ENCODE measurements around the gene GOLGA6A. TPM values are rescaled to one million over a fixed set of nuclear protein-coding genes. Genes with fewer than 3 reads are reported as not detected.
"Not testable (repeated sequence)": the region's sequence is repeated elsewhere in the genome, so short reads cannot be mapped to it uniquely, and the experiment has no call there.

GOLGA6A gene
- total RNA-seq = under 0.01 TPM

DNA sequence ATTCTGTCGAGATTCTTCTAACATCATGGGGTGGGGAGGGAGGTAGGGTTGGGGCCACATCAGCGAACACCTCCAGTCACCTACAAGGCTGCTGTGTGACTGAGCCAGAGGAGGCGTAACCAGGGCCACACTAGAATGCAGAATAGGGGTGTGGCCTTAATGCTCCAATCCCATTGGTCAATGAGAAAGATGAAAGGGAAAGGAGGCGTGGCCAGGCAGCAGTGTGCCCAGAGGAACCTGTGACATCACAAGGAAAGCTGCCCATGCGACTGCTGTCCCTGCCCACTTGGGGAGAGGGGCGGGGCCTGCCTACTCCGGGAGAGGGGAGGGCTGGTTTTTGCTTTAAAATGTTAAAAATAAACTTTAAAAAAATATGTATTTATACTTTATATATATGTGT is at the start of gene GOLGA6A:
TSS of gene GOLGA6A (minus strand) at position 101 of the 400 bp plus-strand sequence. CDS start at position 60, 41 bp downstream.
- FAIRE-seq; DNase-seq (ENCODE audit: low spot score in 2 of 2): not testable (repeated sequence)

GRCh38 chr15:74131628-74132413 is 49.5 kb upstream of the GOLGA6A start:
- DNase-seq (ENCODE audit: low spot score in 2 of 2) (no peak), FAIRE-seq (no peak)

DNA sequence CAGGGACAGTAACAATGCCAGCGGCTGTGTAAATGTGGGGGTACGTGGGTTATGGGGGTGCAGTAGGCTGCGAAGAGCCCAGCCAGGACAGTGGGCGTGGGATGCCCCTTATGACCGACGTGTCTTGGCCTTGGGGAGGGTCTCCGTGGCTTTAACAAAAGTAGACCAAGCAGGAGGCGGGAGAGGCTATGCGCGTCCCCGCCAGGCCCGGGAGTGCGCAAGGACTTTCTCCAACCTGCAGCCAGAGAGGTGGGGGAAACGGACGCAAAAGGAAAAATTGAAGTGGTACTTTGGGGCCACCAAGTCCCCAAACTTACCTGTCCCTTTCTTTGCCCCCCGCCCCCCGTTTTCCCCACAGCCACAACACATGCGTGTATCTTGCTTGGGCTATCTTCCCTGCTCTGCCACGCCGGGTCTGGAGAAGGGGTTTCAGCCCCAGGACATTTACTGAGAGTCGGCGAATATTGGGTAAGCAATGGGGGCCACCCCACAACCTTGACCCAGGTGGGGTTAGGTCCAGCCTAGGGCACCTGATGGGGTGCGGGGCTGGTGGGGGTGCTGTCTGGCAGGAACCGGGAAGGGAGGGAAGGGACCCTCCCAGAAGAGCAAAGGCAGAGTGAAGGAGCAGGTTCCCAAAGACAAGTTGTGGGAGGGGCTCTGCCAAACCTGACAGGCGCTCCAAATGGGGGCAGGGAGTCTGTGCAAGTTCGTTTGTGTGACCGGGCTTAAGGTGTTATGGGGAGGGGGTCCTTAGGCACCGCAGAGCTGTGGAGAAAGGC is 48.7 kb upstream of the GOLGA6A start:
- FAIRE-seq = no peak
- no peak for DNase-seq (ENCODE audit: low spot score in 2 of 2)

DNA sequence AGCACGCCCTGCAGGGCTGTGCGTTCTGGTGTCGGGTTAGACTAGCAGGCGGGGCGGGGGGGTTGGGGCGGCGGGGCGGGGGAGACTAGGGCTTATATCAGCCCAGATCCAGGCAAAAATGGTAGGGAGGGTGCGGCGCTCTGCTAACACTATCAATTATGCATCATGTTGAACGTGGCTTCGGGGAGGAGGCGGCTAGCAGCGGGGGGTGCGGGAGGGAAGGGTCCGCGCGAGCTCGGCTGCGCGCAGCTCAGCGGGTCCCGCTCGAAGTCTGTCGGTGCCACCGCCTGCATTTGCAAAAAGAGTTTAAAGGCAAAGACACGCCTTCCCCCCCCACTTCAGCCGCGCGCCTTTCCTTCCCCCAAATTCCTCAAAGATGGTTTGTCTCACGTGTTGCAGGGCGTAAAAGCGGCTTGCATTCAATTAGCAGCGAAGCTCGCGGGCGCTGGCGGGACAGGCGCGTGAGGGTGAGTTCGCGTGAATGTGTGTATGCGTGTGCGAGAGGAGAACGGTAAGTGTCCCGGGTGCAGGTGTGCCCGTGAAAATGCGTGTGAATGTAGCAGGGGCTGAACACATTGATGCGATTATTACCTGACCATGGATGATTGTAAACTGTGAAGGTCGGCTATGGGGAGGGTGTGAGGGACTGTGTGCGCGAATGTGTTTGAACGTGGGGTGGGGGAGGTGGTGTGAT is 48.0 kb upstream of the GOLGA6A start, which contains the start of gene ISLR2:
TSS of gene ISLR2 (plus strand) at position 432 of the 694 bp plus-strand sequence. CDS start 2,169 bp downstream, outside the sequence.
- no peak for DNase-seq (ENCODE audit: low spot score in 2 of 2)
- no peak for FAIRE-seq

DNA sequence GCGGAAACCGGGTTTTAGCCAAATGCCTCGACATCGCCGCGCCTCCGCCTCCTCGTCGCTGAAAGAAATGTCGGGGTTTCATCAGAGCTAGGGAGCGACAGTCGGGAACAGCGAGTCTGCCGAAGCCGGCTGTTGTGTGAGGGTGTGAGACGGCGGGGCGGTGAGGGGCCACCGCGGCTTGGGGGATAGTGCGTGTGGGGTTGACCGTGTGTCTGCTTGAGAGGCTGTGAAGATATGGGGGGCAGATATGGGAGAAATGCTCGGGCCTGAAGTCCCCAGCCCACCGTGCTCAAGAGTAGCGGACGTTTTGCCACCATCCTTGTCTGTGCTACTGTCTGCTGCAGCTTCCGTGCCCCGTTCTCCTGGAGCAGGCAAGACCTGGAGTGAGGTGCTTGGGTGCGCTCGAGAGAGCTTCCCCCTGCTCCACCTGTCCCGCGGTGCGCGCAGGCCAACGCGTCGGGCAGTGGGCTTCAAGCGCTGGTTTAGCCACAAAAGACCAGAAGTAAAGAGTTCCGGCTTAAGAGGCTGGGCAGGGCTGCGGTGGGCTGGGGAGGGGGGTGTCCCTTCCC is 47.3 kb upstream of the GOLGA6A start:
- DNase-seq (ENCODE audit: low spot score in 2 of 2) = no peak
- FAIRE-seq = no peak

DNA sequence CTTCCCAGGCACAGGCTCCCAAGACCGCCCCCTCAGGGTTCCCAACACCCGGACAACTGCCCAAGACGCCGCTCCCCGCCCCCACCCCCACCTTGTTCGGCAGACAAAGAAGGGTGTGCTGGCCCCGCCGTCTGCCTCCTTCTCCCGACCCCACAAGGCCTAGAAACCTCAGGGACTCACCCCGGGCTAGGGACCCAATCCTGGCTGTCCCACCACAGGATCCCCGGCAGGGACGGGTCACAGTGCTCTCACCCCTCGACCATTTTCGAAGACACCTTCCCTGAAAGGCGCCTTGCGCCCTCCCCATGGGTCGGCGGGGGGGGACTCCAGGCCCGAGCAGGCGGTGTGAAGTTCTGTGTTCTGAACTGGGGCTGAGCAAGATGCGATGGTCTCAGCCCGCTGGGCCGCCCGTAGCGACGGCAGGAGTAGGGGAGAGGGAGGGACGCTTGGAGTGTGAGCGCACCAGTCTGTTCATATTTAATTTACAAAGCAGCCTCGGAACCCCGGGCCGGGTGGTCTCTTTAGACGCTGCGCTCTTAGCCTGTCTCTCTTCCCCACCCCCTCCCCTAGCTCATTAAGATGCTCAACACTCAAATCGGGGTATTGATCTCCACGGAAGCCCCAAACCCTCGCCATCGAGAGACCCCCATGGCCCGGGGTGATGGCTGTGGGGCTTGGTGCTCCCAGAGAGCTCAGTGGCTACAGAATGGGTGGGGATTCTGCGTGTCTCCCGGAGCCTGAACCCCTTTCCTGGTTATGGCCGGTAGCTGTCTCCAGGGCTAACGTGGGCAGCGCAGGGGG is 46.6 kb upstream of the GOLGA6A start:
- DNase-seq (ENCODE audit: low spot score in 2 of 2) (no peak), FAIRE-seq (no peak)

DNA sequence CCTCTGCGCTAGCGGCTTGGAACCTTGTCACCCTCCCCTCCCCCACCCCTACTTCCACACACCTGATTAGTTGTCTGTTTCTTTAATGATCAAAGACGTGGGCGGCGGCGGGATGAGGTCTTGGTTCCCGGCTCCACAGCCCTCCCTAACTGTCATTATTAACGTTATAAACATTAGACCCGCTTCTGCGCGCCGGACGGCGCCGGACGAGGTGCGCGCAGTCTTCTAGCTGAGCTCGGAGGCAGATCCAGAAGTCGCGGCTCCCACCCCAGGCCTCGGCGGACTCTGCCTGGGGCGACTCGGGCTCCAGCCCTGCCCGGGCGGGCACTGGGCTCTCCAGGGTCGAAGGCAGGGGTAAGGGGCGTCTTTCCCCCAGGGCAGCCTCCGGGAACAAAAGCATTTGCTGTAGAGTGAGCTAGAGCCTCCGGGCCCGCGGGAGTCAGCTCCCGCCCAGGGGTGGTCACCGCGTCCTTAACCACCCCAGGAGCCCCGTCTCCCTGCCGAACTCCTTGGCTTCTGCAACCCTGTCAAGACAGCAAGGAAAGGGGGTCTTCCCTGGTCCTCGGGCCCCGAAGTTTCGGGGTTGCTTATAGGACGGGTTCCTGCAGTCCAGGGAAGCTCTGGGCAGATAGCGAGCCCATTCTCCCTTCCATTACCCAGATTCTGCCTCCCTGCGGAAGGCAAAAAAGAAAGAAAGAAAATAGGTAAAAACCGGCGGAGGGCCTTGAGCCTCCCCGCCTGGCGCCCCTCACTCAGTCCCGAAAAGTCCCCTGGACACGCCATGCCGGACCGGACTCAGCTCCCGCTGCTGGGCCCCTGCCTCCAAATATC is 45.8 kb upstream of the GOLGA6A start:
- DNase-seq (ENCODE audit: low spot score in 2 of 2) (no peak), FAIRE-seq (no peak)

DNA sequence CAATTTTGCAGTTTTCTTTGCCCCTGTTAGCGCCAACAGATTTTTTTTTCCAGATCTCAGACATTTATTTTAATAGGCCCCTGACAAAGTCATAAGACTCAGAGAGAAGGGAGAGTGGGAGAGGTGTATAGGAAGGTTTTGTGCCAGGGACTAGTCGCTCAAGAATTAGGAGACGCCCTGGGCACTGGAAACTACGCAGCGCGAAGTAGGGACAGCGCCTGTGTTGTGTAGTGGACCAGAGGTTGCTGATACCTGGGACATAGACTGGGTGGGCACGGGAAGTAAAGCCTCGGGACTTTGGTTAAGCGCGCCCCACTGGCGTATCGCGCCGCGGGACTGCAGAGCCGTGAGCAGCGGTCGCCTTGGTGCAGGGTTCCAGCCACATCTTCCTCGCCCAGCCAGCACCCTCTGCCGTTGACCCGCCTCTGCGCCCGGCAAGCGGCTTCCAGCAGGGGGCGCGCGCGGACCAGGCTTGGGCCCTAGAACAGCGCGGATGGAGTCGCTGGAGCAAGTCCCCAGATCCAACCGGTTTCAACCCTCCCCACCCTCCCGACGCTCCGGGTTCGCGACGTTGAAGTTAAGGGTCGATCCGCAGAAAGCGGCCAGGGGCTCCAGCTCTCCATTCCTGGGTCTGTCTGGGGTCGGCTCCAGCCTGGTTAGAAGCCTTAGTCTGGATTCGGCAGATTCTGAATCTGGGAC is 45.1 kb upstream of the GOLGA6A start:
- DNase-seq (ENCODE audit: low spot score in 2 of 2) (peak; percentile 71 to 85), FAIRE-seq (no peak)

DNA sequence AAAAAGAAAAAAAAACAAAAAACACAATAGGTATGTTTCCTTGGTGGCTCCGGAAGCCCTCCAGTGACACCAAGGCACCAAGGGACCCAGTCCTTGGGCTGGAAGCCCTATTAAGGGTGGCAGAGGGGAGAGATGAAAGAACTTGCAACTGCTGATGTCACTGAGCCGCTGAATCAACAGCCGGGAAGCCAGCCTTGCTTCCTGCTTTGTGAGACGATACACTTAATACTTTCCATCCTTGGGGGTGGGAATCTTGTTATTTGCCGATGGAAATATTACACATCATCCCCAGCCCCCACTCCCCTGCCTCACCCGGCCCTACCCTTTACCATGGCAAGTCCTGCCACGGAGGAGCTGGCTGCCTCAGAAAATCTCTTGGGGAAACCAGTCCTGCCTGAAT is 42.4 kb upstream of the GOLGA6A start:
- no peak for DNase-seq (ENCODE audit: low spot score in 2 of 2)
- FAIRE-seq = no peak

- no peak for DNase-seq (ENCODE audit: low spot score in 2 of 2)
- FAIRE-seq = no peak
Observed at GRCh38 chr15:74124196-74124595, 41.8 kb upstream of the GOLGA6A start.

DNA sequence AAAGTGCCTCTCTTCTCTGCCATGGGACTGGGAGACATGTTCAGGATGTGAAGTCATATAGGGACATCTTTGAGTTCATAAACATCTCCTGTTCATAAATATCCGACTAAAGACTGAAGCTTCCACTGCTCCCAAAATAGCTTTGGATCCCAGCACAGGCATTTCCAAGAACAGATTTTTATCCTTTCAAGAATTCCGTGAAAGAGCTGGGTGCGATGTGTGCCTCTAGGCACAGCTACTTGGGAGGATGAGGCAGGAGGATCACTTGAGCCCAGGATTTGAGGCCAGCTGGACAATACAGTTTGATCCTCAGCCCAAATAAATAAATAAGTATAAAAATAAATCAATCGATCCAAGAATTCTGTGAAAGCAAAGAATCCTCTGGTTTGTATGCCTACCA is 41.3 kb upstream of the GOLGA6A start:
- no peak for DNase-seq (ENCODE audit: low spot score in 2 of 2)
- FAIRE-seq = no peak

- FAIRE-seq = no peak
Observed at GRCh38 chr15:74123131-74123429, 40.7 kb upstream of the GOLGA6A start.

DNA sequence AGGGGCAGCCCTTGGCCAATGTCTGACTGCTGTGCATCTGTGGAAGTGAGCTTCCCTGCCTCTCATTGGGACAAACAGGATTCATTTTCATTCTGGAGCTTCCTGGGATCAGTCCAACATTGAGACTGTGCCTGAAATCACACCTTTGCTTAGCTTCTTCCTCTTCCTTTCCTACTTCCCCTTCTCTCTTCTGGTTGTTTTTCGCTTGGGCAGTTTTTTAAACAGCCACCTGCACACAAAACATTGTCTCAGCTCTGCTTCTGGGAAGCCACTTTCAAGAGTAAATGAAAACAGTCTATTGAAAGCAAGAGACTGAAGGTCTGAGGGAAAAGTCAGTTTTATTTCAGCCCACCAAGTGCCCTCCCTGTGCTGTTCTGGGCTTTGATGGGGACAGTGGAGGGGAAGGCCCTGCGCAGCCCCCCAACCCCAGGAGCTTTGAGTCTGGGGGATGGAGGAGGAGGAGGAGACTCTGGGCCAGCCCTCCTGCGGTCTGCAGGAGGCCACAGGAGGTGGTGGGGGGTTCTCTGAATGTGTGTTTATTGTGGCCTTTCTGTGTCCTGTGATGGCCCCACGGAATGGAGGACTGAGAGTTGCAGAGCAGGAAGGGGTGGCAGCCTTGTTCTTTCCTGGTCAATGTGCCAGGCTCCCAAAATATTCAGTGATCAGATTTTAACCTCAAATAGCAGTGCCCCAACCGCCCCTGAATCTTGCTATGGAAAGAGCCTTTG is 40.2 kb upstream of the GOLGA6A start:
- DNase-seq (ENCODE audit: low spot score in 2 of 2) (no peak), FAIRE-seq (no peak)

More at GRCh38 chr15:74123131-74123429, 40.7 kb upstream of the GOLGA6A start:
- no peak for DNase-seq (ENCODE audit: low spot score in 2 of 2)

- DNase-seq (ENCODE audit: low spot score in 2 of 2) = no peak
- FAIRE-seq = no peak
Observed at GRCh38 chr15:74121858-74122257, 39.5 kb upstream of the GOLGA6A start.

DNA sequence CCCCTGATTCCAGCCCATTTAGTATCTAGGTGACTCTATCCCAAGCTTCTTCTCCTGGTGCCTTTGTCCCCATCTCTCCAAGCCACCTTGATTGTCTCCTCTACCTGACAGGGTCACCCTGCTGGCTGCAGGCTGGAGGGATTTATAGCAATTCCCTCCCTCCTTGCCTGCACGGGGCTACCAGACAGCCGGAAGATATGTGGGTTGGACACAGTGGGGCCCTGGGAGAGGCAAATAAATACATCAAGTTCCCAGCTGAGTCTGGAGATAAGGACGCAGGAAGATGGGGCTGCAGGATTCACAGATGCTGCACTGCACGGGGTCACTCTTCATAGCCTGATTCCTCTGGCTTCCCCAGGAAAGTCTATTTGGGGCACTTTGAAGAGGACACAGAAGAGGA is 38.7 kb upstream of the GOLGA6A start:
- FAIRE-seq (no peak), DNase-seq (ENCODE audit: low spot score in 2 of 2) (no peak)

- DNase-seq (ENCODE audit: low spot score in 2 of 2) (no peak), FAIRE-seq (no peak)
Observed at GRCh38 chr15:74120426-74120825, 38.1 kb upstream of the GOLGA6A start.

DNA sequence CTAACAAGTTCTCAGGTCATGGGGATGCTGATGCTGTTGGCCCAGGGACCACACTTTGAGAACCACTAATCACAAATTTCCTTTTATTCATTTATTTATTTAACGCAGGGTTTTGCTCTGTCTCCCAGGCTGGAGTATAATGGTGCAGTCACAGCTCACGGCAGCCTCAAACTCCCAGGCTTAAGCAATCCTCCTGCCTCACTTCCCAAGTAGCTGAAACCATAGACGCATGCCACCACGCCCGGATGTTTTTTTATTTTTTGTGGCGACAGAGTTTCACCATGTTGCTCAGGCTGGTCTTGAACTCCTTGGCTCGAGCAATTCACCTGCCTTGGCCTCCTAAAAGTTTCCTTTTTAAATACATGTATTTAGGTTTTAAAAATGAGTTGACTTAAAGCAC is 27.4 kb upstream of the GOLGA6A start:
- FAIRE-seq (no peak), DNase-seq (ENCODE audit: low spot score in 2 of 2) (no peak)

- not testable (repeated sequence) for FAIRE-seq; DNase-seq (ENCODE audit: low spot score in 2 of 2)
Observed at GRCh38 chr15:74108611-74109010, 26.3 kb upstream of the GOLGA6A start.

Data from frontal cortex (tissue), 4 donors.